HG02884 (cell line): ENCODE results near the gene GNL3.
A peak's percentile ranks its signal among the peaks of the same experiment; 100 is the strongest.
"Not testable (repeated sequence)": the region's sequence is repeated elsewhere in the genome, so short reads cannot be mapped to it uniquely, and the experiment has no call there.

Experiments
- ATAC-seq: cut with Tn5 transposase; IDR thresholded peaks from one replicate; pipeline ENCODE4 v1.9.1; 2021; ENCODE audit warnings: mild to moderate bottlenecking, moderate library complexity; ENCODE audit not compliant: unreplicated experiment

GNL3 gene

GRCh38 chr3:52719618-52720017, 33.8 kb downstream of the GNL3 start:
- ATAC-seq: no peak

- ATAC-seq: peak; percentile 66
Measured at GRCh38 chr3:52721002-52721729, 35.3 kb downstream of the GNL3 start.

- ATAC-seq: no peak
Measured at GRCh38 chr3:52721730-52722008, 35.8 kb downstream of the GNL3 start.

GRCh38 chr3:52722491-52722890, 36.7 kb downstream of the GNL3 start:
- no peak for ATAC-seq

- no peak for ATAC-seq
Measured at GRCh38 chr3:52723935-52724334, 38.1 kb downstream of the GNL3 start.

- ATAC-seq: no peak
Measured at GRCh38 chr3:52724511-52724910, 38.7 kb downstream of the GNL3 start.

- ATAC-seq: not testable (repeated sequence)
Measured at GRCh38 chr3:52728753-52729152, 42.9 kb downstream of the GNL3 start.

GRCh38 chr3:52730681-52731080, 44.8 kb downstream of the GNL3 start:
- no peak for ATAC-seq

GRCh38 chr3:52731590-52731989, 45.8 kb downstream of the GNL3 start:
- ATAC-seq: no peak

GRCh38 chr3:52733256-52733891, 47.5 kb downstream of the GNL3 start:
- no peak for ATAC-seq

- no peak for ATAC-seq
Measured at GRCh38 chr3:52739730-52740129, 53.9 kb downstream of the GNL3 start.

GRCh38 chr3:52742418-52743041, 56.7 kb downstream of the GNL3 start:
- ATAC-seq: no peak

- ATAC-seq: no peak
Measured at GRCh38 chr3:52743152-52743551, 57.3 kb downstream of the GNL3 start.

GRCh38 chr3:52743721-52744120, 57.9 kb downstream of the GNL3 start:
- ATAC-seq: no peak
